ENCODE results near the gene CCNF.

GRCh38 chr16:2450975-2451381, 21.7 kb downstream of the CCNF start:
- TF ChIP-seq, protein P1, sequence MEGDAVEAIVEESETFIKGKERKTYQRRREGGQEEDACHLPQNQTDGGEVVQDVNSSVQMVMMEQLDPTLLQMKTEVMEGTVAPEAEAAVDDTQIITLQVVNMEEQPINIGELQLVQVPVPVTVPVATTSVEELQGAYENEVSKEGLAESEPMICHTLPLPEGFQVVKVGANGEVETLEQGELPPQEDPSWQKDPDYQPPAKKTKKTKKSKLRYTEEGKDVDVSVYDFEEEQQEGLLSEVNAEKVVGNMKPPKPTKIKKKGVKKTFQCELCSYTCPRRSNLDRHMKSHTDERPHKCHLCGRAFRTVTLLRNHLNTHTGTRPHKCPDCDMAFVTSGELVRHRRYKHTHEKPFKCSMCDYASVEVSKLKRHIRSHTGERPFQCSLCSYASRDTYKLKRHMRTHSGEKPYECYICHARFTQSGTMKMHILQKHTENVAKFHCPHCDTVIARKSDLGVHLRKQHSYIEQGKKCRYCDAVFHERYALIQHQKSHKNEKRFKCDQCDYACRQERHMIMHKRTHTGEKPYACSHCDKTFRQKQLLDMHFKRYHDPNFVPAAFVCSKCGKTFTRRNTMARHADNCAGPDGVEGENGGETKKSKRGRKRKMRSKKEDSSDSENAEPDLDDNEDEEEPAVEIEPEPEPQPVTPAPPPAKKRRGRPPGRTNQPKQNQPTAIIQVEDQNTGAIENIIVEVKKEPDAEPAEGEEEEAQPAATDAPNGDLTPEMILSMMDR (IDR thresholded peaks at IDR 0.05), result no peak
- TF ChIP-seq EZH2 (IDR thresholded peaks at IDR 0.05), result no peak
- no peak for TF ChIP-seq EZH2phosphoT487 (IDR thresholded peaks at IDR 0.05)
